H9 (cell line): ENCODE data around the gene MFSD2B. TPM values are rescaled to one million over a fixed set of nuclear protein-coding genes. Genes with fewer than 3 reads are reported as not detected.
A peak's percentile ranks its signal among the peaks of the same experiment; 100 is the strongest.

Source experiments
- DNase-seq: peaks from one replicate; pipeline ENCODE4 v3.0.0-alpha.2; 2017
- H2AFZ ChIP-seq: one replicate; pipeline ENCODE4 v1.6.1; 2013; ENCODE audit warnings: mild to moderate bottlenecking, low read length, control low read depth, moderate library complexity
- H2AK5ac ChIP-seq: 2 replicates; pipeline ENCODE4 v1.6.1; 2013; ENCODE audit warnings: low read length, control low read depth, mixed read lengths; ENCODE audit not compliant: insufficient read length
- H2BK120ac ChIP-seq: one replicate; pipeline ENCODE4 v1.6.1; 2013; ENCODE audit warnings: low read depth, mild to moderate bottlenecking, low read length, control low read depth, inconsistent platforms; ENCODE audit not compliant: poor library complexity, severe bottlenecking
- H2BK12ac ChIP-seq: 2 replicates; pipeline ENCODE4 v1.6.1; 2013; ENCODE audit warnings: low read length, control low read depth, mixed read lengths, low read depth; ENCODE audit not compliant: insufficient read length
- H2BK15ac ChIP-seq: 2 replicates; pipeline ENCODE4 v1.6.1; 2013; ENCODE audit warnings: low read depth, low read length, control low read depth
- H2BK20ac ChIP-seq: one replicate; pipeline ENCODE4 v1.6.1; 2013; ENCODE audit warnings: low read depth, mild to moderate bottlenecking, low read length, control low read depth, inconsistent platforms; ENCODE audit not compliant: poor library complexity, severe bottlenecking
- H2BK5ac ChIP-seq: 2 replicates; pipeline ENCODE4 v1.6.1; 2013; ENCODE audit warnings: low read length, control low read depth, mixed read lengths; ENCODE audit not compliant: insufficient read length
- H3K14ac ChIP-seq: 2 replicates; pipeline ENCODE4 v1.6.1; 2013; ENCODE audit warnings: low read length, control low read depth; ENCODE audit not compliant: insufficient read depth
- H3K18ac ChIP-seq: 2 replicates; pipeline ENCODE4 v1.6.1; 2013; ENCODE audit warnings: low read depth, mild to moderate bottlenecking, mixed read lengths, low read length, control low read depth; ENCODE audit not compliant: insufficient read length
- H3K23ac ChIP-seq: 2 replicates; pipeline ENCODE4 v1.6.1; 2013; ENCODE audit warnings: low read length, control low read depth, mixed read lengths, low read depth; ENCODE audit not compliant: insufficient read length
- H3K23me2 ChIP-seq: 2 replicates; pipeline ENCODE4 v1.6.1; 2013; ENCODE audit warnings: low read depth, mild to moderate bottlenecking, mixed read lengths, low read length, control low read depth; ENCODE audit not compliant: insufficient read length, poor library complexity, severe bottlenecking
- H3K27ac ChIP-seq: 2 replicates; pipeline ENCODE4 v1.5.1; 2013; ENCODE audit warnings: low read length, control low read depth, mixed read lengths, low read depth; ENCODE audit not compliant: insufficient read length
- H3K27me3 ChIP-seq: 2 replicates; pipeline ENCODE4 v1.6.1; 2013; ENCODE audit warnings: low read length, control low read depth, inconsistent platforms; ENCODE audit not compliant: insufficient read depth
- H3K4ac ChIP-seq: 2 replicates; pipeline ENCODE4 v1.6.1; 2013; ENCODE audit warnings: low read depth, mild to moderate bottlenecking, control low read depth, inconsistent platforms, low read length, moderate library complexity
- H3K4me1 ChIP-seq: 2 replicates; pipeline ENCODE4 v1.6.1; 2013; ENCODE audit warnings: low read length, control low read depth, inconsistent platforms; ENCODE audit not compliant: insufficient read depth
- H3K4me2 ChIP-seq: 2 replicates; pipeline ENCODE4 v1.6.1; 2013; ENCODE audit warnings: low read length, control low read depth, mixed read lengths; ENCODE audit not compliant: insufficient read length, insufficient read depth
- H3K56ac ChIP-seq: 2 replicates; pipeline ENCODE4 v1.6.1; 2013; ENCODE audit warnings: low read depth, mild to moderate bottlenecking, mixed read lengths, low read length, control low read depth; ENCODE audit not compliant: insufficient read length
- H3K79me1 ChIP-seq: 2 replicates; pipeline ENCODE4 v1.6.1; 2013; ENCODE audit warnings: low read depth, mild to moderate bottlenecking, moderate library complexity, low read length, control low read depth, inconsistent platforms; ENCODE audit not compliant: insufficient read depth, poor library complexity, severe bottlenecking
- H3K79me2 ChIP-seq: 2 replicates; pipeline ENCODE4 v1.6.1; 2013; ENCODE audit warnings: low read length, control low read depth, inconsistent platforms; ENCODE audit not compliant: insufficient read depth
- H3K9ac ChIP-seq: 2 replicates; pipeline ENCODE4 v1.6.1; 2013; ENCODE audit warnings: low read length, control low read depth, mixed read lengths; ENCODE audit not compliant: insufficient read length; ENCODE audit errors: extremely low read depth
- H3K9me3 ChIP-seq: one replicate; pipeline ENCODE4 v1.6.1; 2013; ENCODE audit warnings: low read depth, low read length, inconsistent platforms; ENCODE audit not compliant: control insufficient read depth
- H3T11ph ChIP-seq: one replicate; pipeline ENCODE4 v1.6.1; 2013; ENCODE audit warnings: mild to moderate bottlenecking, low read length, control low read depth, inconsistent platforms
- H4K20me1 ChIP-seq: one replicate; pipeline ENCODE4 v1.6.1; 2013; ENCODE audit not compliant: control insufficient read depth, insufficient read length, insufficient read depth
- H4K5ac ChIP-seq: 2 replicates; pipeline ENCODE4 v1.6.1; 2013; ENCODE audit warnings: low read depth, mild to moderate bottlenecking, mixed read lengths, low read length, control low read depth; ENCODE audit not compliant: insufficient read length
- H4K8ac ChIP-seq: replicated peaks from 2 replicates; pipeline ENCODE4 v1.6.1; 2013; ENCODE audit warnings: low read length, control low read depth, mixed read lengths, low read depth; ENCODE audit not compliant: insufficient read length
- H4K91ac ChIP-seq: 2 replicates; pipeline ENCODE4 v1.6.1; 2013; ENCODE audit warnings: low read depth, mild to moderate bottlenecking, moderate library complexity, mixed read lengths, low read length, control low read depth; ENCODE audit not compliant: insufficient read length
- H3K27ac Mint-ChIP-seq, 3 experiments: 2 replicates in 2 of 3; 3 replicates in 1 of 3; pipeline ENCODE4 v1.8.0; 2020 to 2021; ENCODE audit warnings: mixed read lengths in 3 of 3, mild to moderate bottlenecking in 1 of 3, moderate library complexity in 1 of 3
- H3K27me3 Mint-ChIP-seq: 2 replicates; pipeline ENCODE4 v1.8.0; 2021; ENCODE audit warnings: low read depth, mild to moderate bottlenecking, moderate library complexity, mixed read lengths
- H3K36me3 Mint-ChIP-seq, 3 experiments: 2 replicates in 2 of 3; 3 replicates in 1 of 3; pipeline ENCODE4 v1.8.0; 2020 to 2021; ENCODE audit warnings: low read depth in 3 of 3, mixed read lengths in 3 of 3; ENCODE audit not compliant: insufficient read depth in 1 of 3
- H3K4me1 Mint-ChIP-seq, 2 experiments: 2 replicates each; pipeline ENCODE4 v1.8.0; 2020; ENCODE audit warnings: mixed read lengths in 2 of 2
- H3K4me3 Mint-ChIP-seq, 2 experiments: 2 replicates in 1 of 2; 3 replicates in 1 of 2; pipeline ENCODE4 v1.8.0; 2020 to 2021; ENCODE audit warnings: mild to moderate bottlenecking in 2 of 2, mixed read lengths in 2 of 2, moderate library complexity in 1 of 2
- H3K9me3 Mint-ChIP-seq, 2 experiments: 2 replicates in 1 of 2; 3 replicates in 1 of 2; pipeline ENCODE4 v1.8.0; 2020; ENCODE audit warnings: mild to moderate bottlenecking in 2 of 2, mixed read lengths in 2 of 2, moderate library complexity in 1 of 2
- CTCF ChIP-seq: fragments of 200-600 bp; sonication (generic); conservative IDR thresholded peaks from 3 replicates; pipeline ENCODE4 v1.8.0; 2021; ENCODE audit warnings: antibody characterized with exemption, mild to moderate bottlenecking
- WGBS: extraction: QIAGEN DNeasy Blood & Tissue Kit; methylation state at CpG from one replicate; pipeline ENCODE4 v1.1.7; 2013; ENCODE audit warnings: missing lambda C conversion rate, low lambda C conversion rate, mixed read lengths; ENCODE audit not compliant: insufficient read length; ENCODE audit errors: extremely low coverage; 5-methylcytosine and 5-hydroxymethylcytosine counted together
- total RNA-seq: library from RNA; stranded (reverse); gene quantifications from 2 replicates; pipeline ENCODE4 v1.2.1, GENCODE V29; 2021

Gene MFSD2B
- total RNA-seq, 1 experiment from 2014 or later = 1.3 TPM

GRCh38 chr2:24024018-24024417 lies 14.1 kb downstream of the MFSD2B start:
- Histone ChIP-seq H3K23me2 (no peaks in the 10 kb centered on the region), H2BK5ac (no peak overlapping the region), H3K18ac (no peak overlapping the region), H3T11ph (no peak overlapping the region), H4K91ac (no peak overlapping the region), H4K20me1 (no peaks in the 10 kb centered on the region), H3K4me1 (peaks cover 15% of the 10 kb centered on the region; the same call in 1 of the 2 replicates), H3K56ac (no peak overlapping the region), H3K4me2 (no peak overlapping the region), H3K14ac (no peak overlapping the region; the same call in 1 of the 2 replicates), H4K8ac (no peak overlapping the region), H3K9me3 (no peaks in the 10 kb centered on the region), H2AK5ac (no peak overlapping the region), H3K79me2 (no peaks in the 10 kb centered on the region; the same call in 1 of the 2 replicates), H2BK120ac (no peak overlapping the region), H2BK15ac (no peak overlapping the region), H2BK20ac (no peak overlapping the region), H3K23ac (no peak overlapping the region), H3K79me1 (no peaks in the 10 kb centered on the region), H2AFZ (no peak overlapping the region), H4K5ac (no peak overlapping the region), H3K4ac (no peak overlapping the region; the same call in 1 of the 2 replicates), H3K27ac (no peak overlapping the region), H2BK12ac (no peak overlapping the region), H3K9ac (no peak overlapping the region), H3K27me3 (no peaks in the 10 kb centered on the region)
- H3K4me3 Mint-ChIP-seq = peak overlapping the region in 1 of 2 experiments; percentile 1; a peak in 1 of 5 replicates
- no CpG with 5 or more reads among the region's 12 CpGs for WGBS
- peaks cover 46 to 49% of the 10 kb centered on the region in 2 experiments for H3K4me1 Mint-ChIP-seq
- 0 out of 5 replicates have a peak, but pooled peaks cover 0 to 3% of the 10 kb centered on the region in 2 experiments for H3K9me3 Mint-ChIP-seq
- no peaks in the 10 kb centered on the region for H3K27me3 Mint-ChIP-seq
- DNase-seq = peak; percentile 64
- peak; percentile 51; the same call in 2 of the 3 replicates for TF ChIP-seq CTCF
- H3K27ac Mint-ChIP-seq = peak overlapping the region; percentile 63 to 97 (median 93); a peak in 6 of 7 replicates
- H3K36me3 Mint-ChIP-seq = peaks cover 30 to 45% (median 37%) of the 10 kb centered on the region in 3 experiments
